ENCODE data around the gene ZDHHC4.

ZDHHC4 gene

GRCh38 chr7:6577369-6578113 is at the start of gene ZDHHC4:
ZDHHC4 (plus strand) TSS chr7:6577454; CDS start chr7:6580562, 3,108 bp downstream.
- peak; percentile 89 to 92 for DNase-seq

- no peak for DNase-seq
Measured at GRCh38 chr7:6528401-6529130, 48.7 kb upstream of the ZDHHC4 start.

GRCh38 chr7:6529643-6530042 is 47.6 kb upstream of the ZDHHC4 start:
- no peak for DNase-seq

GRCh38 chr7:6530626-6531491 is 46.4 kb upstream of the ZDHHC4 start:
- peak; percentile 60 to 61 for DNase-seq

GRCh38 chr7:6531492-6532279 is 45.6 kb upstream of the ZDHHC4 start:
- no peak for DNase-seq

GRCh38 chr7:6532516-6532915 is 44.7 kb upstream of the ZDHHC4 start:
- DNase-seq: no peak

GRCh38 chr7:6533893-6534495 is 43.3 kb upstream of the ZDHHC4 start:
- DNase-seq: peak; percentile 58 to 68

- no peak for DNase-seq
Measured at GRCh38 chr7:6536262-6537260, 40.7 kb upstream of the ZDHHC4 start.

- no peak for DNase-seq
Measured at GRCh38 chr7:6542368-6542767, 34.9 kb upstream of the ZDHHC4 start.

- DNase-seq: no peak
Measured at GRCh38 chr7:6545398-6546126, 31.7 kb upstream of the ZDHHC4 start.

- no peak for DNase-seq
Measured at GRCh38 chr7:6546498-6547251, 30.6 kb upstream of the ZDHHC4 start.

GRCh38 chr7:6547400-6547799 is 29.9 kb upstream of the ZDHHC4 start:
- DNase-seq: no peak

GRCh38 chr7:6551016-6551511 is 26.2 kb upstream of the ZDHHC4 start, which contains the start of gene GRID2IP:
GRID2IP (minus strand) TSS chr7:6551461; CDS start chr7:6551436, 25 bp downstream.
- no peak for DNase-seq

- no peak for DNase-seq
Measured at GRCh38 chr7:6553448-6554044, 23.7 kb upstream of the ZDHHC4 start.

- DNase-seq: no peak
Measured at GRCh38 chr7:6554848-6555247, 22.4 kb upstream of the ZDHHC4 start.

- no peak for DNase-seq
Measured at GRCh38 chr7:6556196-6556595, 21.1 kb upstream of the ZDHHC4 start.

- peak in 1 of 2 experiments; percentile 28 for DNase-seq
Measured at GRCh38 chr7:6558837-6559236, 18.4 kb upstream of the ZDHHC4 start.

- DNase-seq: no peak
Measured at GRCh38 chr7:6559896-6560295, 17.4 kb upstream of the ZDHHC4 start.

Data from activated CD4-positive, alpha-beta T cell treated with anti-CD3 and anti-CD28 coated beads, Interleukin-2, amount 50 U/mL, for 48 hours (primary cell).